Mononuclear cell (primary cell): ENCODE measurements around the gene WDR20. TPM values are rescaled to one million over a fixed set of nuclear protein-coding genes. Genes with fewer than 3 reads are reported as not detected.
"Not testable (repeated sequence)": the region's sequence is repeated elsewhere in the genome, so short reads cannot be mapped to it uniquely, and the experiment has no call there.

Source experiments
- H3K27me3 ChIP-seq: 2 replicates; pipeline ENCODE4 v1.6.0; 2011; ENCODE audit warnings: low read length, control low read depth; ENCODE audit not compliant: insufficient read depth
- H3K4me1 ChIP-seq: 2 replicates; pipeline ENCODE4 v1.5.1; 2011; ENCODE audit warnings: mild to moderate bottlenecking, low read length, control low read depth; ENCODE audit not compliant: insufficient read depth
- H3K4me3 ChIP-seq: 2 replicates; pipeline ENCODE4 v1.5.1; 2011; ENCODE audit warnings: mild to moderate bottlenecking, low read length, moderate library complexity
- H3K9me3 ChIP-seq: 2 replicates; pipeline ENCODE4 v1.5.1; 2011; ENCODE audit warnings: low read depth, mild to moderate bottlenecking, control low read depth, low read length
- total RNA-seq: library from RNA; depleted of rRNA; stranded (reverse); fragments of >200 nt; gene quantifications from one replicate; pipeline ENCODE4 v1.2.3, GENCODE V29; 2012

Gene WDR20
- total RNA-seq, 1 donor = 30.0 TPM

DNA sequence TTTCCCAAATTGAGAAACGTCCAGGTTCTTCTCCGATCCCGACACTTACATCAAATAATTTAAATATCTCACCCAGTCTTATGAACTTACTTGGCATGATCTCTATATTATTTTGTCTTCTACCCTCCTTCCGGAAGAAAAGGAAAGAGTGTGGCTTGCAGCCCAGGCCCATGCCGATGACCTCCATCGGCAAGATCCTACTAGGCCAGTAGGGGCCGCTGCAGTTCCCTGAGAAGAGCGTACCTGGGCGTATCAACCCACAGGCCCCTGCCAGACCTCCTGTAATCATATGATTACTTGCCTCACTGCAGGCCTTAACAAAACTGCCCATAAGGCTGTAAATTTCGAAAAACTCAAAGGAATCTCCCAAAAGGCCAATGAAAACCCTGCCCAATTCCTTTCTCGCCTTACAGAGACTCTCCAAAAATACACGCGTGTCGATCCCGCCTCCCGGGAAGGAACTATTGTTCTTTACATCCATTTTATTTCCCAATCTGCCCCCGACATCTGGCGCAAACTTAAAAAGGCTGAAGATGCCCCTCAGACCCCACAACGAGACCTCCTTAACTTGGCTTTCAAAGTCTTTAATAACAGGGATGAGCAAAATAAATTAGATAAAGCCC, 95.7 kb downstream of the WDR20 start:
- no peaks in the 10 kb centered on the region for H3K27me3 ChIP-seq
- no peaks in the 10 kb centered on the region for H3K4me1 ChIP-seq
- H3K9me3 ChIP-seq = no peaks in the 10 kb centered on the region
- H3K4me3 ChIP-seq = no peak overlapping the region

DNA sequence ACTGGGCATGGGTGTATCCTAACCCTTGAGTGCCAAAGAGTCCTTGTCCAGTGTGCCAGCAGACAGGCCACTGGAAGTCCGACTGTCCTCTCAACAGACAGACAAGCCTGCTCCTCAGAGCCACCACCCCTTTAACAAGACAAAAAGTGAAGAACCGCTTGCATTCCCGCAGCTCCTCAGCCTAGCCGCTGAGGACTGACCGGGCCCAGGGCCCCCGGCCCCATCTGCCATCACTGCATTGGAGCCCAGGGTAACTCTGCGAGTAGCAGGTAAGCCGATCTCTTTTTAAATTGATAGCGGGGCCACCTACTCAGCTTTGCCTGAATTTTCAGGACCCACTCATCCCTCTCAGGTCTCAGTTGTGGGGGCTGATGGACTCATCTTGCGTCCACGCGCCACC, 96.3 kb downstream of the WDR20 start:
- Histone ChIP-seq H3K27me3 (no peaks in the 10 kb centered on the region), H3K4me1 (no peaks in the 10 kb centered on the region), H3K4me3 (no peak overlapping the region), H3K9me3 (no peaks in the 10 kb centered on the region)

DNA sequence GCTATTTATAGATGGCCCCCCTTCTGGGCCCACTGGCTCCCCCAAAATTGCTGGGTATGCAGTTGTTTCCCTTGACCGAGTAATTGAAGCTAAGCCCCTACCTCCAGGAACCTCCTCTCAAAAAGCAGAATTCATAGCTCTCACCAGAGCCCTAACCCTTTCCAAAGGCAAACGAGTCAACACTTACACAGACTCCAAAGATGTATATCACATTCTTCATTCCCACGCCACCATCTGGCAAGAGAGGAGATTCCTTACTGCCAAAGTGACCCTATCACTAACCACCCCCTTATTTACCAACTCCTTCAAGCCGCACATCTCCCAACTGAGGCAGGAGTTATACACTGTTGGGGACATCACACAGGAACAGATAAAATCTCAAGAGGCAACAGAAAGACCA, 98.4 kb downstream of the WDR20 start:
- H3K4me1 ChIP-seq = no peaks in the 10 kb centered on the region
- no peaks in the 10 kb centered on the region for H3K9me3 ChIP-seq
- H3K4me3 ChIP-seq = no peak overlapping the region
- H3K27me3 ChIP-seq = no peaks in the 10 kb centered on the region

DNA sequence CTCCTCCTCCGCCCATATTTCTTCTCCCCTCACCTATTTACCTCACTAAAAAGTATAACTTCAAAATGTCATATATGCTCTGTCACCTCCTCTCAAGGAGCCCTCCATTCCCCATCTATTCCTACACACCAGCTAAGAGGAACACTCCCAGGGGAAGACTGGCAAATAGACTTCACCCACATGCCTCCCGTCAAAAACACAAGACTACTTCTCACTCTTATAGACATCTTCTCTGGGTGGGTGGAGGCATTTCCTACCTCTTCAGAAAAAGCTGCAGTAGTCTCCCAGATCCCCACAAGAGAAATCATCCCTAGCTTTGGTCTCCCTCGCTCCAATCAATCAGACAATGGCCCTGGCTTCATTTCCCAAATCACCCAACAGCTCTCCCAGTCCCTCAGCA, 99.1 kb downstream of the WDR20 start:
- H3K4me3 ChIP-seq = no peak overlapping the region
- no peaks in the 10 kb centered on the region for H3K9me3 ChIP-seq
- H3K4me1 ChIP-seq = no peaks in the 10 kb centered on the region
- H3K27me3 ChIP-seq = no peaks in the 10 kb centered on the region

DNA sequence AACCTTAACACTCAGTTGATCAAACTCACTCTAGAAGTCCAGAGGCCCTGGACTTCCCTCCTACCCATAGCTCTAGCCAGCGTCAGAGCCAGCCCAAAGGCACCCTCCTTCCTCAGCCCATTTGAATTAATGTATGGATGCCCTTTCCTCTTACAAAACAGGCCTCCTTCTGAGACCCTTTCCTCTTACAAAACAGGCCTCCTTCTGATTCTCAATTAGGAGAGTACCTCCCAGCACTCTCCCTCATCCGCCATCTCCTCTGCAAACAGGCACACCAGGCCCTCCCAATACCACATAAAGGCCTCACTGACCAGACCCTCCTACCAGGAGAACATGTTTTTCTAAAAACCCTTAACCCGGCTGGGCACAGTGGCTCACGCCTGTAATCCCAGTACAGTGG, 99.5 kb downstream of the WDR20 start:
- no peak overlapping the region for H3K4me3 ChIP-seq
- H3K4me1 ChIP-seq = no peaks in the 10 kb centered on the region
- no peaks in the 10 kb centered on the region for H3K27me3 ChIP-seq
- H3K9me3 ChIP-seq = no peaks in the 10 kb centered on the region

DNA sequence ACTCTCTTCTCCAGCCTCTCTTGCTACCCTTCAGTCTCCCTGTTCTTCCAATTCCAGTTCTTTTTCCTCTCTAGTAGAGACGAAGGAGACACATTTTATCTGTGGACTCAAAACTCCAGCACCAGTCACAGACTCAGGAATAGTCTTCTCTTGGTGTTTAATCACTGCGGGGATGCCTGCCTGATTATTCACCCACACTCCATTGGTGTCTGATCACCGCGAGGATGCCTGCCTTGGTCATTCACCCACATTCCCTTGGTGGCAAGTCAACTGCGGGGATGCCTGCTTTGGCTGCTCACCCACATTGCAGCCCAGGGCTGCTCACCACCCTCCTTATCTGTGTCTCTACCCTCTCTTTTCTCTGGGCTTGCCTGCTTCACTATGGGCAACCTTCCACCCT, 100.8 kb downstream of the WDR20 start:
- H3K9me3 ChIP-seq, H3K4me3 ChIP-seq, H3K4me1 ChIP-seq: not testable (repeated sequence)

DNA sequence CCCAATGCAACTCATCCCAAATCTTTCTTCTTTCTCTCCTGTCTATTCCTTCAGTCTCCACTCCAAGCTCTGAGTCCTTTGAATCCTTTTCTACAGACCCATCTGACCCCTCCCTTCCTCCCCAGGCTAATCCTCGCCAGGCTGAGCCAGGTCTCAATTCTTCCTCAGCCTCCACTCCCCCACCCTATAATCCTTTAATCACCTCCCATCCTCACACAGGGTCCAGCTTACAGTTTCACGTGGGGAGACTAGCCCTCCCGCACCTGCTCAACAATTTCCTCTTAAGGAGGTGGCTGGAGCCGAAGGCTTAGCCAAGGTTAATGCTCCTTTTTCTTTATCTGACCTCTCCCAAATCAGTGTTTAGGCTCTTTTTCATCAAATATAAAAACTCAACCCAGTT, 101.5 kb downstream of the WDR20 start:
- no peaks in the 10 kb centered on the region for H3K27me3 ChIP-seq
- H3K4me1 ChIP-seq = no peaks in the 10 kb centered on the region
- H3K4me3 ChIP-seq = no peak overlapping the region
- H3K9me3 ChIP-seq = no peaks in the 10 kb centered on the region

More for the DNA sequence above, 100.8 kb downstream of the WDR20 start:
- H3K27me3 ChIP-seq = not testable (repeated sequence)

DNA sequence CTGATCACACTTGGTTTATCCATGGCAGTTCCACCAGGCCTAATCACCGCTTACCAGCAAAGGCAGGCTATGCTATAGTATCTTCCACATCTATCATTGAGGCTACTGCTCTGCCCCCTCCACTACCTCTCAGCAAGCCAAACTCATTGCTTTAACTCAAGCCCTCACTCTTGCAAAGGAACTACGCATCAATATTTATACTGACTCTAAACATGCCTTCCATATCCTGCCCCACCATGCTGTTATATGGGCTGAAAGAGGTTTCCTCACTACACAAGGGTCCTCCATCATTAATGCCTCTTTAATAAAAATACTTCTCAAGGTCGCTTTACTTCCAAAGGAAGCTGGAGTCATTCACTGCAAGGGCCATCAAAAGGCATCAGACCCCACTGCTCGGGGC, 104.1 kb downstream of the WDR20 start:
- not testable (repeated sequence) for H3K9me3 ChIP-seq, H3K27me3 ChIP-seq, H3K4me3 ChIP-seq, H3K4me1 ChIP-seq

DNA sequence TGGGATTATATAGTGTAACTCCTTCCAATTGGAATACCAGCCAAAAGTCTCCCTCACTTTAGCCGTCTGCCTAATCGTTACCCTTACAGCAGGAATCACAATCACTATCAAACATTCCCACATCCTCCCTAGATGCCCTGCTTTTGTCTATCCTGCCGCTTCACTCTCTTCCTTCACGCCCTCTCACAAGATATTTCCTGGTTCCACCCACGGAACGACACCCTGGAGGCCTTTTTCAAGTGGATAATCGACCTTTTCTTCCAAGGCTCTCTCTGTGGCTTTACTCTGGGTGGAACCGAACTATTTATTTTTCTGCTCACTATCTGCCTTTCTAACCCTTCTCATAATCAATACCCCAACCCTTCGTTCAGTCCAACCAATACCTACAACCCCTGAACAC, 106.4 kb downstream of the WDR20 start:
- Histone ChIP-seq H3K27me3 (no peaks in the 10 kb centered on the region), H3K9me3 (no peaks in the 10 kb centered on the region), H3K4me3 (no peak overlapping the region), H3K4me1 (no peaks in the 10 kb centered on the region)

DNA sequence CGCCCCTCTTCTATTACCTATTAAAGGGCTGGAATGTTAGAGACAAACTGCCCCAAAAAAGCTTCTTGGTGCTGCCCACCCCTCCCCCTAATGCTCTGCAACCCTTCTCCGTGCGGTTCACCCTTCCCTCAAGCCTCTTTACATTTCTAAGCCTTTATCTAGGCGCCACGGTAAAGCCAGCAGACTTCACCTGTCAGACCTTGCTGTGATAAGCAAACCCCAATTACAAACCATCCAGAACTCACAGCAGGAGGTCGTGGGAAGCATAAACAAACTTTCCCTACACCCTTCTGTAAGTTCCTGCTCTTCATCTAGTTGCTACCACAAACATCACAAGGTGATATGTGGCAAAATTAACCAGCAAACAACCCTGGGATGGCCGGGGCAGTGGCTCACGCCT, 108.4 kb downstream of the WDR20 start:
- H3K27me3 ChIP-seq = no peaks in the 10 kb centered on the region
- no peaks in the 10 kb centered on the region for H3K9me3 ChIP-seq
- no peaks in the 10 kb centered on the region for H3K4me1 ChIP-seq
- H3K4me3 ChIP-seq = no peak overlapping the region

DNA sequence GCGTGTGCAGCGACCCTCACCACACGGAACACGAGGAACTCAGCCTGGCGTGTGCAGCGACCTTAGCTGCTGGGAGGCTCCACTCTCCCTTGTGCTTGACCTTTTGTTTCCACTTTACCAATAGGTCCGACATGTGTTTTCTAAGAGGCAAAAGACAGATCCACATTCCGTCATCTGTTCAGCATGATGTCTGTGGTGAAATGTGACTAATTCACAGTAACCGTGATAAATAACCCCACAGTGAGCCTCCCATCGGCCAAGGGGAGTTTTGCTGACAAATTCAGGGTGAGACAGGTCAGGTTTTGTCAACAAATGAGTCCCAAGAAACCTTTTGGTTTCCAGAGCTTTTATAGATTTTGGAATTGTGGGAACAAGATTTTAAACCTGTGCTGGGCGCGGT, 109.3 kb downstream of the WDR20 start:
- no peaks in the 10 kb centered on the region for H3K9me3 ChIP-seq
- H3K4me1 ChIP-seq = no peaks in the 10 kb centered on the region
- H3K27me3 ChIP-seq = no peaks in the 10 kb centered on the region
- H3K4me3 ChIP-seq = no peak overlapping the region

DNA sequence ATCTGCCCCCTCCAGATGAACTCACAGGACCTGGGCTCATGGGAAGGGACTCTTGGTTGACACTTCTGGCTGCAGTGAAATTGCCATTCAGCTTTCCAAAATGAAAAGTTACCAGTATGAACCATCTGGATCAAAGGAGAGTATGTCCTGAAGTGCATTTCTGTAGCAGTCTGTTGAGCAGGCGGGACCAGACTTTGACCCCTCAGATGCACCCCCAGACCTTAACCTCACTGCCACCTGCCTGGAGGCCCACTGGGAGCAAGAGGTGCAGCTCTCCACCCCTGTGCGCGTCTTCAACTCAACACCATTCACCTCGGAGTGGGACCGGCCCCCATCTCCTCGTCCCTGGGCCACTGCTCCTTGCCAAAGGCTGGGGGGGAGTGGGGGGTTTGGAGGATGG, 110.3 kb downstream of the WDR20 start:
- Histone ChIP-seq H3K27me3 (no peaks in the 10 kb centered on the region), H3K9me3 (no peaks in the 10 kb centered on the region), H3K4me1 (no peaks in the 10 kb centered on the region), H3K4me3 (no peak overlapping the region)

DNA sequence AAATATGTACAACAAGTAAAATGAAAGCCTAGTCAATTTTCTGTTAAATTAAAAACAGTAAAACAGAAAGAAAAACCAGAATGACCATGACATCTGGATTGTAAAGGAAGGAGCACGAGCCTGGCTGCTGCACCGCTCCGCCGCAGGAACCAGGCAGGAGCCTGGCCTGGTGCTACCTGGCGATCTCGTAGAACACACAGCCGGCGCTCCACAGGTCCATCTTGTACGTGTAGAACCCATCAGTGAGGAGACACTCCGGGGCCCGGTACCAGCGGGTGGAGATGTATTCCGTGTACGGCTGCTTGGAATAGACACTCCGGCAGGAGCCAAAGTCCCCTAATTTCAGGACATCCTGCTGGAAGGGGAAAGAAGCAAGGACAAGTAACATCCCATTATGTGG, 110.9 kb downstream of the WDR20 start:
- H3K9me3 ChIP-seq = no peaks in the 10 kb centered on the region

DNA sequence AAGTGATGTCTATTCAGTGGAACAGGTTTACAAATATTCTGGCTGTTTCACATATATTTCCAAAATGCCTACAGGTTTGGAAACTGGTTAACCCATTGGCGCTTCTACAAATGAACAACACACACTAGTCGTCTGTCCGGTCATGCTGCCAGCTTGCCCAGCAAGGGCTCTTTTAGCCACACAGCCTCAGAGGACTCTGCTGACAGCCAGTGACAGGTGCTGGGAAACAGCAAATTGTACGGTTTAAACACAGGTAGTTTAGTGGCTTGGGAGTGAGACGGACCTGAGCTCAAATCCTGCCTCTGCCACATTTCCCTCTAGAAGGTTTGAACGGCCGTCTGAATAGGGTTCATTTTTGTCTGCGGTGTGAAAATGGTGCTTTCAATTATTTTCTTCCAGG, 111.5 kb downstream of the WDR20 start:
- no peak overlapping the region for H3K4me3 ChIP-seq
- no peaks in the 10 kb centered on the region for H3K4me1 ChIP-seq
- no peaks in the 10 kb centered on the region for H3K27me3 ChIP-seq

More for the DNA sequence above, 110.9 kb downstream of the WDR20 start:
- no peaks in the 10 kb centered on the region for H3K27me3 ChIP-seq
- H3K4me1 ChIP-seq = no peaks in the 10 kb centered on the region
- H3K4me3 ChIP-seq = no peak overlapping the region

DNA sequence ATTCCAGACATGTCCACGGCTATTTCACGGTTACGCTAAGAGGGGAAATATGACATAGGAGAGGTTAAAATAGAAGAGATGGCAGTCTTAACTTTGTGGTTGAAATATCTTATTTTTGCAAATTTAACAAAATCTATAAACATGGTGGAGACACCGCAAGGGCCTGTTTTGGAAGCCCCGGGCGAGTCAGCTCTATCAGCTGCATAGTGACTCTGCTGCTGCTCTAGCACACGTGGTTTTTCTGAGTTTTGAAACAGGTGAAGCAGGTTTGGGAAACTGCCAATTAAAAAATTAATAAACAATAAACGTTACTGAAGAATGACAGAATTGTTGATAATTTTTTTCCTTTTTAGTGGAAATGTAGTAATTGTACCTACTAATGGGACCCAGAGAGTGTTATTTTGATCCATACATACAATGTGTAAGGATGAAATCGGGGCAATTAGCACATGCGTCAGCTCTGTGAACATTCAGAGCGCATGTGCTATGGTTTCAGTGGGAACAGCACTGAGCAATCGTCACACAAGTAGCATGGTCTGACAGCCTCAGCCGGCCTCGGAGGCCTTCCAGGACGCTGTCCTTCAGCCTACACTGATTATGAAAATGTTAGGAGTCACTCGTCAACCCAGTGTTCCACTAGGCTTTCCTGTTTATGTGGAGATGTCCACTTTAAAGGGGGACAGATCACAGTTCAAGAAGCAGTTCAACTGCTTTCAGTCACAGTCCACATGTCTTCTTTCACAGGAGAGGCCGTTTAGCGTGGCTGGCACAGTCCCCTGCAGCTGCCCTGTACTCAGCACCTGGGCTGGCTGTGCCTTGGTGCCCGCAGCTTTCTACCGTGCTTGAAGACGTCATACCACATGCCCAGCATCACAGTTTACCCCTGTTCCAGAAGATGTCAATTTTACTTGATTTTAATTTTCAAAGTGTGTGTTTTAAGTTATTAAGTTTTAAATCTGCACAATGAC, 113.4 kb downstream of the WDR20 start:
- Histone ChIP-seq H3K9me3 (no peaks in the 10 kb centered on the region), H3K4me1 (no peaks in the 10 kb centered on the region), H3K4me3 (no peak overlapping the region), H3K27me3 (no peaks in the 10 kb centered on the region)

More for the DNA sequence above, 111.5 kb downstream of the WDR20 start:
- no peaks in the 10 kb centered on the region for H3K9me3 ChIP-seq
